Activated gamma-delta T cell treated with Interleukin-2 at 50 U/mL for 16 hours (primary cell): ENCODE measurements around the gene CASP14.
"Not testable (repeated sequence)": the region's sequence is repeated elsewhere in the genome, so short reads cannot be mapped to it uniquely, and the experiment has no call there.

ENCODE experiments used
- DNase-seq: peaks from one replicate; pipeline ENCODE4 v3.0.0-alpha.2; 2020

CASP14 gene

GRCh38 chr19:15048885-15049541 is at the start of gene CASP14:
CASP14 (plus strand) TSS chr19:15049480; CDS start chr19:15052252, 2,772 bp downstream.
- DNase-seq = no peak

- no peak for DNase-seq
Observed at GRCh38 chr19:15008308-15008707, 41.0 kb upstream of the CASP14 start.

- DNase-seq = no peak
Observed at GRCh38 chr19:15010501-15011300, 38.6 kb upstream of the CASP14 start.

- DNase-seq = no peak
Observed at GRCh38 chr19:15014579-15014978, 34.7 kb upstream of the CASP14 start.

GRCh38 chr19:15015946-15016542 is 33.2 kb upstream of the CASP14 start:
- DNase-seq = no peak

GRCh38 chr19:15018836-15019235 is 30.4 kb upstream of the CASP14 start:
- DNase-seq = not testable (repeated sequence)

GRCh38 chr19:15021286-15022007 is 27.8 kb upstream of the CASP14 start:
- DNase-seq = no peak

- DNase-seq = no peak
Observed at GRCh38 chr19:15022752-15023151, 26.5 kb upstream of the CASP14 start.

- DNase-seq = no peak
Observed at GRCh38 chr19:15025217-15025616, 24.1 kb upstream of the CASP14 start.

GRCh38 chr19:15028490-15028889 is 20.8 kb upstream of the CASP14 start:
- DNase-seq = no peak

- no peak for DNase-seq
Observed at GRCh38 chr19:15031675-15032074, 17.6 kb upstream of the CASP14 start.

- no peak for DNase-seq
Observed at GRCh38 chr19:15035795-15036311, 13.4 kb upstream of the CASP14 start.

GRCh38 chr19:15037586-15037985 is 11.7 kb upstream of the CASP14 start:
- no peak for DNase-seq

- DNase-seq = no peak
Observed at GRCh38 chr19:15038294-15038693, 11.0 kb upstream of the CASP14 start.

GRCh38 chr19:15042003-15042402 is 7.3 kb upstream of the CASP14 start:
- no peak for DNase-seq

GRCh38 chr19:15042826-15043225 is 6.5 kb upstream of the CASP14 start:
- DNase-seq = no peak

GRCh38 chr19:15045506-15045905 is 3.8 kb upstream of the CASP14 start:
- DNase-seq = no peak

GRCh38 chr19:15047680-15048079 is 1.6 kb upstream of the CASP14 start:
- DNase-seq = no peak

- DNase-seq = no peak
Observed at GRCh38 chr19:15048128-15048527, 1.2 kb upstream of the CASP14 start.

GRCh38 chr19:15050639-15051038 is 1.4 kb downstream of the CASP14 start:
- DNase-seq = no peak

GRCh38 chr19:15062036-15062435 is 12.8 kb downstream of the CASP14 start:
- no peak for DNase-seq

GRCh38 chr19:15070386-15070785 is 21.1 kb downstream of the CASP14 start:
- not testable (repeated sequence) for DNase-seq
